GM23248 (cell line): ENCODE measurements around the gene TTLL5. TPM values are rescaled to one million over a fixed set of nuclear protein-coding genes. Genes with fewer than 3 reads are reported as not detected.

Experiments
- DNase-seq: peaks from one replicate; pipeline ENCODE4 v3.0.0-alpha.2; 2015
- H2AFZ ChIP-seq: fragments of 200-600 bp; sonication (generic); 2 replicates; pipeline ENCODE4 v1.6.1; 2016; ENCODE audit warnings: antibody characterized with exemption
- H3F3A ChIP-seq: fragments of 200-600 bp; sonication (generic); 2 replicates; pipeline ENCODE4 v1.6.1; 2016; ENCODE audit warnings: mild to moderate bottlenecking, antibody characterized with exemption, mixed run types; ENCODE audit not compliant: insufficient read depth
- H3K27ac ChIP-seq: fragments of 200-600 bp; sonication (generic); 2 replicates; pipeline ENCODE4 v1.5.1; 2016; ENCODE audit warnings: mild to moderate bottlenecking
- H3K27me3 ChIP-seq: fragments of 200-600 bp; sonication (generic); replicated peaks from 2 replicates; pipeline ENCODE4 v1.6.1; 2016; ENCODE audit warnings: mild to moderate bottlenecking; ENCODE audit not compliant: insufficient read depth
- H3K36me3 ChIP-seq: fragments of 200-600 bp; sonication (generic); 2 replicates; pipeline ENCODE4 v1.6.1; 2016; ENCODE audit warnings: low read depth, mild to moderate bottlenecking
- H3K4me1 ChIP-seq: fragments of 200-600 bp; sonication (generic); 2 replicates; pipeline ENCODE4 v1.6.1; 2016; ENCODE audit warnings: mild to moderate bottlenecking; ENCODE audit not compliant: insufficient read depth
- H3K4me2 ChIP-seq: fragments of 200-600 bp; sonication (generic); one replicate; pipeline ENCODE4 v1.6.1; 2016; ENCODE audit warnings: mild to moderate bottlenecking; ENCODE audit not compliant: unreplicated experiment
- H3K4me3 ChIP-seq: fragments of 200-600 bp; sonication (generic); 2 replicates; pipeline ENCODE4 v1.5.1; 2016; ENCODE audit warnings: mild to moderate bottlenecking
- H3K79me2 ChIP-seq: fragments of 200-600 bp; sonication (generic); 2 replicates; pipeline ENCODE4 v1.6.1; 2016; ENCODE audit warnings: mild to moderate bottlenecking; ENCODE audit not compliant: insufficient read depth
- H3K9ac ChIP-seq: fragments of 200-600 bp; sonication (generic); 2 replicates; pipeline ENCODE4 v1.6.1; 2016; ENCODE audit warnings: mild to moderate bottlenecking
- H3K9me2 ChIP-seq: fragments of 200-600 bp; sonication (generic); 2 replicates; pipeline ENCODE4 v1.6.1; 2016; ENCODE audit warnings: mixed run types, mild to moderate bottlenecking, moderate library complexity; ENCODE audit not compliant: insufficient read depth
- H3K9me3 ChIP-seq: fragments of 200-600 bp; sonication (generic); one replicate; pipeline ENCODE4 v1.6.1; 2017; ENCODE audit warnings: low read depth
- H4K20me1 ChIP-seq: fragments of 200-600 bp; sonication (generic); 2 replicates; pipeline ENCODE4 v1.6.0; 2016; ENCODE audit not compliant: insufficient read depth
- EZH2 ChIP-seq: fragments of 200-600 bp; sonication (generic); IDR thresholded peaks from 2 replicates; pipeline ENCODE4 v1.6.1; 2018; ENCODE audit warnings: antibody characterized with exemption, mild to moderate bottlenecking; ENCODE audit not compliant: insufficient read depth, poor library complexity, severe bottlenecking
- EZH2phosphoT487 ChIP-seq: fragments of 200-600 bp; sonication (generic); IDR thresholded peaks from 2 replicates; pipeline ENCODE4 v1.6.1; 2018; ENCODE audit warnings: antibody characterized with exemption, moderate library complexity, mild to moderate bottlenecking, low read depth; ENCODE audit not compliant: insufficient read depth
- WGBS, 2 experiments: methylation state at CpG; one replicate each; pipeline ENCODE4 v1.1.6; 2015 to 2017; ENCODE audit warnings: low lambda C conversion rate in 2 of 2, low coverage in 1 of 2; ENCODE audit errors: missing lambda C conversion rate in 2 of 2; 5-methylcytosine and 5-hydroxymethylcytosine counted together
- in situ Hi-C: fragments of 300-500 bp; cut with MboI; formaldehyde crosslinking; loops from 2 replicates; pipeline ENCODE4 v1.15.0; 2020
- polyA plus RNA-seq: library from polyadenylated mRNA; unstranded; fragments of >200 nt; fragmentation: Nextera tagmentation; extraction: Ambion mirVana; gene quantifications from 2 replicates; pipeline ENCODE4 v1.2.1, GENCODE V29; 2016
- total RNA-seq: library from RNA; depleted of rRNA; stranded (reverse); fragments of >200 nt; shearing (Covaris generic); gene quantifications from 2 replicates; pipeline ENCODE4 v1.2.3, GENCODE V29; 2014

The TTLL5 gene
- total and polyA plus RNA-seq, 2 experiments from 2014 or later, result 14.6 to 17.8 TPM

DNA sequence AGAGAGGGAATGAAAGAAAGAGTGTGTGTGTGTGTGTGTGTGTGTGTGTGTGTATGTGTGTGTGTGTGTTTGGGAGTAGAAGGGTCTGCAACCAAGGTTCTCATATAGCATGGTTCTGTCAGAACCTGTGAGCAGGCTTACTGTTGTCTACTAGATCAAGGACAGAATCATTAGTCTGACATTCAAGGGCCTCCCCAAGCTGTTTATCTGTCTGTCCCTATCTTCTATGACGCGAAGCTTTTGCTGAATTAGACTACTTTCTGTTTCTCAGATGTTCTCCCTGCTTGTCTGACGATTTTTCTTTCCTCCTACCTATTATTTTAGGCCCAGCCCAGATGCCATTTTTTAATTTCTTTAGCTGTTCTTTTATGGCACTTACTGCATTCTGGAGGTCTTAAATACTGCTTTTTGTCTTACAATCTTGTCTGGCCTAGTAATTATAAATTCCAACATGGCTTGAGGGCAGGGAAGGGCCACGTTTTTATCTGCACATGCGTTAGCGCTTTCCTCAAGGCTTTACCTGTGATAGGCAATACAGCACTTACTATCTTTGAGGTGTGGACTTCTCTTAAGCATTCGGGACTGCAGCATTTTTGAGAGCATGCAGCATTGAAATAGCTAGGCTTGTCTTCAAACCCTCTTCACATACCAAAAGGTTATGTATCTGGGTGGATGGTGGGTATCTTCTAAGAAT is 150.2 kb downstream of the TTLL5 start:
- no peak for DNase-seq
- Histone ChIP-seq H3F3A (no peaks in the 10 kb centered on the region), H4K20me1 (no peaks in the 10 kb centered on the region), H3K36me3 (no peaks in the 10 kb centered on the region), H3K9ac (no peak overlapping the region), H2AFZ (no peak overlapping the region), H3K9me3 (no peaks in the 10 kb centered on the region), H3K9me2 (no peaks in the 10 kb centered on the region), H3K4me3 (no peak overlapping the region), H3K27ac (no peak overlapping the region), H3K27me3 (no peaks in the 10 kb centered on the region), H3K4me2 (no peak overlapping the region), H3K79me2 (no peaks in the 10 kb centered on the region), H3K4me1 (no peaks in the 10 kb centered on the region)
- in situ Hi-C loops, result no loop called here
- WGBS, 2 experiments, result 77 to 89% methylated on average over 7 of the region's 7 CpGs
- no peak for TF ChIP-seq EZH2phosphoT487
- no peak for TF ChIP-seq EZH2

DNA sequence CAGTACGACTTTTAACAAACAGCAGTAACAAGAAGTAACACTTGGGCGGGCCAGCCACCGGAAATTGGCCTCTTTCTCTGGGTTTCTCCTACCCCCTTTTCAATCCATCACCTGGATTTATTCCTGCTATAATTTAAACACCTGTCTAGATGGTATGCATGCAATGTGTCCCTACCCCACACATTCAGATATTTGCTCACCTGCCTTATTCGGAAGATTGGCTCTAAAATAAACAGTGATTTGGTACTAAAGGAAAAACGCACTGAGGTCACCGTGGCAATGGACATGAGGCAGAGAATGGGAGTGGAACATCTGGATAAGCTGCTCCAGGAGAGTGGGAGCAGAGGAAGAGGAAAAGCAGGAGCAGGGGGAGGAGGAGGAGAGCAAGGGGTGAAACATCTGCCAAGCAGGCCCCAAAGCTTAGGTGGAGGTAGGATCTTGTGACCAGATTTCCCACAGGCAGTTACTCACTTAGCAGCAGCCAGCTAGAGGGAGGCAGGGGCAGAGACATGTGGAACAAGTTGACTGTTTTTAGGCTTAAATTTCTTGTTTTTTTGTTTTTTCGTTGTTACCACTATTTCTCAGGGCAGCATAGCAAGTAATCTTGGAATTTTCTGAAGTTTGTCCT is 150.9 kb downstream of the TTLL5 start:
- H3K4me2 ChIP-seq, result no peak overlapping the region
- no peaks in the 10 kb centered on the region for H3K9me3 ChIP-seq
- in situ Hi-C loops, result no loop called here
- H3K79me2 ChIP-seq, result no peaks in the 10 kb centered on the region
- H3K9ac ChIP-seq, result no peak overlapping the region
- H3K4me3 ChIP-seq, result no peak overlapping the region
- H3F3A ChIP-seq, result no peaks in the 10 kb centered on the region
- H3K36me3 ChIP-seq, result no peaks in the 10 kb centered on the region
- H3K27ac ChIP-seq, result no peak overlapping the region
- H3K9me2 ChIP-seq, result no peaks in the 10 kb centered on the region
- WGBS, 2 experiments, result 59 to 68% methylated on average over 7 of the region's 7 CpGs
- DNase-seq, result no peak
- H3K27me3 ChIP-seq, result no peaks in the 10 kb centered on the region
- no peaks in the 10 kb centered on the region for H4K20me1 ChIP-seq
- TF ChIP-seq EZH2, result no peak
- TF ChIP-seq EZH2phosphoT487, result no peak
- H2AFZ ChIP-seq, result no peak overlapping the region
- no peaks in the 10 kb centered on the region for H3K4me1 ChIP-seq

DNA sequence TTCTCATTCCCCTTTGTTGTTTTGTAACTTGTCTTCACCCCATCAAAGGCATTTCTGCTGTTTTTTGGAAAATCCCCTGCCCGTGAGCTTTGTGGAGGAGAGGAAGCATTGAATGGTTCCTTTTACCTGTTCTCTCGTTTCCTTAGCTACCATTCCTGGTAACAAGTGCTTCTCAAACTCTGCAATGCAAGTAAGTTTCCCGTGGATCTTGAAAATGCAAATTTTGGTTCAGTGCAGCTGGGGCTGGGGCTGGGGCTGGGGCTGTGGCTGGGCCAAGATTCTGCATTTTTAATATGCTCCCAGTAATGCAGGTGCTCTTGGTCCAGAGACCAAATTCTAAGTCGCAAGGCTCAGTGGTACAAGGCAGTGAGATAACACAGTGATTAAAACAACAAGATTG is 151.6 kb downstream of the TTLL5 start:
- no peak overlapping the region for H3K4me3 ChIP-seq
- no peaks in the 10 kb centered on the region for H3K9me3 ChIP-seq
- DNase-seq, result no peak
- no peak overlapping the region for H3K4me2 ChIP-seq
- no peaks in the 10 kb centered on the region for H3K4me1 ChIP-seq
- H3K79me2 ChIP-seq, result no peaks in the 10 kb centered on the region
- no peaks in the 10 kb centered on the region for H3K9me2 ChIP-seq
- TF ChIP-seq EZH2phosphoT487, result no peak
- TF ChIP-seq EZH2, result no peak
- H3K27ac ChIP-seq, result no peak overlapping the region
- no peaks in the 10 kb centered on the region for H4K20me1 ChIP-seq
- H3K36me3 ChIP-seq, result no peaks in the 10 kb centered on the region
- no peaks in the 10 kb centered on the region for H3F3A ChIP-seq
- in situ Hi-C loops, result no loop called here
- no peak overlapping the region for H2AFZ ChIP-seq
- H3K27me3 ChIP-seq, result no peaks in the 10 kb centered on the region
- H3K9ac ChIP-seq, result no peak overlapping the region
- 96 to 98% methylated on average over 4 of the region's 4 CpGs for WGBS, 2 experiments

DNA sequence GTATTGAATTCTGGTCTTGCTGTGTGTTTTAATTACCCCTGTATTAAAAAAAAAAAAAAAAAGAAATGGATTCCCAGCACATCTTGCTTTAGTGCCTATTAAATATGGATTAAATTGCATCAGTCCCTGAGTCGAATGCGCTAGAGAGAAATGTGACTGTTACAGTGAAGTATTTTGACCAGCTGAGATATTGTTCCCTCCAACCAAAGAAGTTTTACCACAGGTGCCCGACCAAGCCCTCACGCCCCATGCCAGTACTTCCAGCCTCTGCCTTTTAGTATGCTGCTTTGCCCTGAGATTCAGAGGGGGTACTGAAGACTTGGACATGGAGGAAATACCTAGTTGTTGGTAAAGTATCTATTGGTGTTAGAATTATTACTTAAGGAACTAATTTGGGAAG is 159.7 kb downstream of the TTLL5 start:
- H3K4me1 ChIP-seq, result peaks cover 30% of the 10 kb centered on the region
- H3K4me3 ChIP-seq, result no peak overlapping the region
- H3K4me2 ChIP-seq, result no peak overlapping the region
- peaks cover 46% of the 10 kb centered on the region for H3F3A ChIP-seq
- H4K20me1 ChIP-seq, result no peaks in the 10 kb centered on the region
- TF ChIP-seq EZH2phosphoT487 (no peak), EZH2 (no peak)
- 92 to 93% methylated on average over 4 of the region's 4 CpGs for WGBS, 2 experiments
- no peak overlapping the region for H2AFZ ChIP-seq
- no peaks in the 10 kb centered on the region for H3K36me3 ChIP-seq
- H3K27me3 ChIP-seq, result no peaks in the 10 kb centered on the region
- H3K27ac ChIP-seq, result no peak overlapping the region
- in situ Hi-C loops, result no loop called here
- H3K9me2 ChIP-seq, result no peaks in the 10 kb centered on the region
- DNase-seq, result no peak
- H3K79me2 ChIP-seq, result no peaks in the 10 kb centered on the region
- H3K9me3 ChIP-seq, result no peaks in the 10 kb centered on the region
- no peak overlapping the region for H3K9ac ChIP-seq
